Epithelial cell of proximal tubule (primary cell): Measurements from ENCODE around the gene SIRPG. TPM values are rescaled to one million over a fixed set of nuclear protein-coding genes. Genes with fewer than 3 reads are reported as not detected.

Experiments
- DNase-seq: peaks from one replicate; pipeline ENCODE4 v3.0.0-alpha.2; 2011; ENCODE audit warnings: low read depth
- H3K4me3 ChIP-seq: 2 replicates; pipeline ENCODE4 v1.5.1; 2011; ENCODE audit warnings: low read depth, mild to moderate bottlenecking, low read length
- CTCF ChIP-seq: conservative IDR thresholded peaks from 2 replicates; pipeline ENCODE4 v1.5.1; 2012; ENCODE audit warnings: low read depth, mild to moderate bottlenecking, low read length
- total RNA-seq: library from RNA; depleted of rRNA; stranded (reverse); fragments of >200 nt; gene quantifications from 2 replicates; pipeline ENCODE4 v1.2.3, GENCODE V29; 2015

The SIRPG gene
- total RNA-seq, 1 donor from 2014 or later = not detected

DNA sequence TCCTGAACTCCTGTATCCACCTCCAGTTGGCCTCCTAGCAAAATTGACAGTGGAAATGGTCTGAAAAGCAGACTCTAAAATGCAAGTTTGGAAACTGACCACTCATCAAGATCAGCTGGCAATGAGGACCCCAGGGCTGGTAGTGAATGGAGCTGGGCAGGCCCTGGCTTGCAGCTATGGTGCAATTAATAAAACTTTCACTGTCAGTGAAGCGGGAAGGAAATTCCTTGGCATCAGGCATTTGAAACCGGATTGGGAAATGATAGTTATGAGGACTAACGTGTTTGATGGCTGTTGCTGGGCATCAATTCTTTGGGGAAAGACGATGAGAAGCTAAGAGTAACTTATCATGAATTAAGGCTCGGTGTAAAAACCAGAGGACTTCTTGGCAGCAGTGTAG is 56.8 kb downstream of the SIRPG start:
- no peak for DNase-seq
- no peak overlapping the region for H3K4me3 ChIP-seq
- no peak for TF ChIP-seq CTCF

DNA sequence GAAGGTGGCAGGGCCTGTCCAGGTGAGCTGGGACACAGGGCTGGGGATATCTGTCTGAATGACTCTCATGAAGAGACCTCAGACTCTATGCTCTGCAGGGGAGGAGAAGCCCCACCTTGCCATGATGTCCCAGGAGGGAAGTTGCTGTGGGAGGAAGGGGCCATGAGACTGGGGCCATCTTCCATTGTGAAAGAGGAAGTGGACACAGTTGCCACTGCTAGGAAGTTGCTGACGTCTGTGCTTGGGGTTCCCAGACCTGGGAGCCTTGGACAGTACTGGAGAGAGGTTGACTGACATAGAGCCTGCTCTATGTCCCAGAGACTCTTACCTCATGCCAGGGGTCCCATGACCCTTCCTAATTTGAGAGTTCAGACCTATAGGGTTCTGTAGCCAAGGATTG is 62.2 kb downstream of the SIRPG start:
- H3K4me3 ChIP-seq = no peak overlapping the region
- no peak for DNase-seq
- TF ChIP-seq CTCF = no peak

DNA sequence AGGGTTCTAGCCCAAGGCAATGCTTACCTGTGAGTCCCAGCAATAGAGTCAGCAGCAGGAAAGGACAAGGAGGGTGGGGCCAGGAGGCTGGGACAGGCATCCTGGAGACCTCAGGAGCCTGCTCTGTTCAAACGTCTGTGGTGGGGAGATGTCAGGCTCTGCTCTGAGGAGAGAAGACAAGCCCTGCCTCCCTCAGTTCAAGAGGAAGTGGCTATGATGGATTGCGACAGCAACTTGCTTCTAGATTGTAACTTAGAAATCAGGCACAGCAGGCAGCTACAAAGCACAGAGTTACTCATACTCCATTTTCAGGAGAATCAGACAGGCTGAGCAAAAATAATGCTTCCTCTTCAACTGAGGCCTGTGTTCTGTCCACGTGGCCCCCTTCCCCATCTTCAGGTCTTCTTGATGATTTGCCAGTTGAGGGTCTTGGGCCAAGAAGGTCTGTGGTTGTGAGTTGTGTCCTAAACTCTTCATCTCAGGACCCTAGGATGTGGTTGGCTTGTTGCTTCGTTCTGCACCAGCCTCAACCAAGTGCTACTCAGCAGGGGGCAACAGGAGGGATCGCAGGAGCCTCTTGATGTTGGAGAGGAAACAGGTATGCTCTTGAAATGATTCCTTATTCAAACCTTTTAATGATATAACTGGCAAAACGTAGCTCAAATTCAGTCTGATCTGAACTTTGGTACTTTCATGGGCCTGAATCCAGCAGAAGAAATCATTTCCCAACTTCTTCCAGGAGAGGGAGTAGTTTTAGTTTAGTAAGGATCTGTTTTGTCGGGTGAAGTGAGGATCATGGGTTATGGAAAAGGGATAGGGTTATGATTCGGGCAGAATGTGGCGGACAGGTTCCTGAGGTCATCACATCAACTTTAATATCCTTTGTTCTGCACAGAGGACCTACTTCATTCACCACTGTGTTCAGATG is 68.8 kb downstream of the SIRPG start:
- DNase-seq = no peak
- no peak overlapping the region for H3K4me3 ChIP-seq
- TF ChIP-seq CTCF = no peak

- no peak for TF ChIP-seq CTCF
- H3K4me3 ChIP-seq = no peak overlapping the region
- DNase-seq = no peak
Observed at GRCh38 chr20:1587781-1588532, 69.6 kb downstream of the SIRPG start.

DNA sequence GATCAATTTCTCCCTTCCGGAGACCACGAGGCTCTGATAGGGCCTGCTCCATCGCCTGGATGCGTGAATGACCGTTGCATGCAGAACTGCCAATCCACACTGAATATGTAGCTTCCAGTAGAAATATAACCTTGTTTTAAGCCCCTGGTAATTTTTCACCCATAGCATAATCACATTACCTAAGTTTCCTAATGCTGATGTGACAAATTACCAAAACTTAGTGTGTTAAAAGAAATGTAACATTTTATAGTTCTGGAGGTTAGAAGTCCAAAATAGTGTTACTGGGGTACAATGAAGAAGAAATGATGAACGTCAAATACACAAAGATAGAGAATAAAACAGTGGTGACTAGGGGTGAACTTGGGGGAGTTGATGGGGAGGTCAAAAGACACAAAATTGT is 78.1 kb downstream of the SIRPG start:
- no peak for TF ChIP-seq CTCF
- DNase-seq = no peak

More for the DNA sequence above, 78.1 kb downstream of the SIRPG start:
- no peak overlapping the region for H3K4me3 ChIP-seq

Other genes with a start within 250 kb of the SIRPG start
- 58.6 and 61.6 TPM in 2 replicates for gene NSFL1C, start 190.9 kb downstream of the SIRPG start, total RNA-seq
- gene SIRPB2, start 166.4 kb downstream of the SIRPG start, total RNA-seq = 0.29 TPM in 1 of 2 replicates, not detected in the other
- 0.51 TPM in 1 of 2 replicates, not detected in the other for gene SIRPD, start 100.1 kb downstream of the SIRPG start, total RNA-seq
- 0.46 and 8.0 TPM in 2 replicates for gene SIRPB1, start 37.8 kb downstream of the SIRPG start, total RNA-seq
- 49.8 and 50.6 TPM in 2 replicates for gene SIRPA, start 237.6 kb upstream of the SIRPG start, total RNA-seq